PC-3 (cell line): ENCODE results near the gene DNAH10. TPM values are rescaled to one million over a fixed set of nuclear protein-coding genes. Genes with fewer than 3 reads are reported as not detected.
"Not testable (repeated sequence)": the region's sequence is repeated elsewhere in the genome, so short reads cannot be mapped to it uniquely, and the experiment has no call there.

Experiments used
- ATAC-seq: fragments of 200-7000 bp; cut with Tn5 transposase; 2 replicates; pipeline ENCODE4 v1.9.1; 2020; ENCODE audit warnings: mild to moderate bottlenecking, moderate library complexity
- BruUV-seq: library from RNA; stranded (reverse); fragments of 400-500 nt; replicated peaks from 2 replicates; lab custom pipeline; 2021; lab: Mats Ljungman, UMichigan
- CTCF ChIA-PET: fragments of 300-600 bp; sonication (Branson Sonifier 250); formaldehyde crosslinking; loops from one replicate; lab custom pipeline; 2022; ENCODE audit warnings: antibody characterized with exemption; lab: Charles Lee
- POLR2A ChIA-PET: fragments of 300-600 bp; sonication (Branson Sonifier 250); formaldehyde crosslinking; loops from one replicate; lab custom pipeline; 2022; ENCODE audit warnings: antibody characterized with exemption; ENCODE audit not compliant: unreplicated experiment; lab: Charles Lee
- DNase-seq: peaks from one replicate; pipeline ENCODE4 v3.0.0-alpha.2; 2015
- H2AFZ ChIP-seq: fragments of 300-600 bp; sonication (generic); 2 replicates; pipeline ENCODE4 v1.6.0; 2016; ENCODE audit warnings: antibody characterized with exemption, low read length
- H3F3A ChIP-seq: fragments of 300-600 bp; sonication (generic); one replicate; pipeline ENCODE4 v1.6.0; 2017; ENCODE audit warnings: antibody characterized with exemption, low read length, control low read depth, mild to moderate bottlenecking; ENCODE audit not compliant: unreplicated experiment
- H3K27ac ChIP-seq: fragments of 300-600 bp; sonication (generic); 2 replicates; pipeline ENCODE4 v1.5.1; 2016; ENCODE audit warnings: mild to moderate bottlenecking, low read length
- H3K27me3 ChIP-seq: fragments of 300-600 bp; sonication (generic); 2 replicates; pipeline ENCODE4 v1.6.1; 2016; ENCODE audit warnings: low read length, mixed read lengths
- H3K36me3 ChIP-seq: fragments of 300-600 bp; sonication (generic); 2 replicates; pipeline ENCODE4 v1.6.1; 2016; ENCODE audit warnings: low read depth, mixed run types, low read length, mixed read lengths
- H3K4me1 ChIP-seq: fragments of 300-600 bp; sonication (generic); 2 replicates; pipeline ENCODE4 v1.5.1; 2016; ENCODE audit warnings: low read length; ENCODE audit not compliant: insufficient read depth
- H3K4me2 ChIP-seq: fragments of 300-600 bp; sonication (generic); 2 replicates; pipeline ENCODE4 v1.6.0; 2016; ENCODE audit warnings: low read length
- H3K4me3 ChIP-seq: fragments of 300-600 bp; sonication (generic); 2 replicates; pipeline ENCODE4 v1.5.1; 2016; ENCODE audit warnings: mild to moderate bottlenecking, low read length, mixed read lengths
- H3K79me2 ChIP-seq: fragments of 300-600 bp; sonication (generic); 2 replicates; pipeline ENCODE4 v1.6.1; 2017; ENCODE audit warnings: low read length, mixed read lengths
- H3K9ac ChIP-seq: fragments of 300-600 bp; sonication (generic); 2 replicates; pipeline ENCODE4 v1.6.0; 2016; ENCODE audit warnings: mild to moderate bottlenecking, low read length
- H3K9me2 ChIP-seq: fragments of 300-600 bp; sonication (generic); replicated peaks from 2 replicates; pipeline ENCODE4 v1.6.1; 2016; ENCODE audit warnings: mixed run types, low read length, mixed read lengths
- H3K9me3 ChIP-seq: fragments of 300-600 bp; sonication (generic); 2 replicates; pipeline ENCODE4 v1.6.1; 2016; ENCODE audit warnings: low read length, mixed read lengths
- H4K20me1 ChIP-seq: fragments of 300-600 bp; sonication (generic); 2 replicates; pipeline ENCODE4 v1.6.1; 2016; ENCODE audit warnings: low read length, mixed read lengths
- CTCF ChIP-seq: fragments of 300-600 bp; sonication (generic); conservative IDR thresholded peaks from 2 replicates; pipeline ENCODE4 v1.5.1; 2017; ENCODE audit warnings: antibody characterized with exemption, low read depth, mild to moderate bottlenecking, low read length
- EZH2 ChIP-seq: fragments of 300-600 bp; sonication (generic); IDR thresholded peaks from one replicate; pipeline ENCODE4 v1.6.1; 2017; ENCODE audit warnings: antibody characterized with exemption, mild to moderate bottlenecking, low read length; ENCODE audit not compliant: unreplicated experiment
- EZH2phosphoT487 ChIP-seq: fragments of 300-600 bp; sonication (generic); IDR thresholded peaks from 2 replicates; pipeline ENCODE4 v1.6.1; 2018; ENCODE audit warnings: mild to moderate bottlenecking, antibody characterized with exemption, low read length, borderline replicate concordance
- intact Hi-C: fragments of 100-400 bp; cut with micrococcal nuclease; formaldehyde crosslinking; loops from 2 replicates; pipeline ENCODE4 v1.9.0; 2023
- total RNA-seq: library from RNA; depleted of rRNA; stranded (reverse); fragments of >200 nt; gene quantifications from 2 replicates; pipeline ENCODE4 v1.2.3, GENCODE V29; 2014

The DNAH10 gene
- total RNA-seq, 1 experiment from 2014 or later = 0.15 TPM

GRCh38 chr12:123788541-123788940 lies 26.4 kb downstream of the DNAH10 start:
- H3K27ac ChIP-seq = no peak overlapping the region
- H3F3A ChIP-seq = no peaks in the 10 kb centered on the region
- H3K9me2 ChIP-seq = no peaks in the 10 kb centered on the region; the same call in 1 of the 2 replicates
- no peak overlapping the region for H2AFZ ChIP-seq
- H3K9ac ChIP-seq = no peak overlapping the region
- TF ChIP-seq EZH2phosphoT487 (no peak), CTCF (no peak), EZH2 (no peak)
- DNase-seq (no peak), ATAC-seq (no peak)
- no peak overlapping the region for H3K4me2 ChIP-seq
- H3K27me3 ChIP-seq = peaks cover 9% of the 10 kb centered on the region; the same call in 1 of the 2 replicates
- intact Hi-C loops = no loop called here
- no peaks in the 10 kb centered on the region for H3K4me1 ChIP-seq
- BruUV-seq = no TSS peak
- CTCF ChIA-PET = no interaction called here
- no peak overlapping the region for H3K4me3 ChIP-seq
- H3K9me3 ChIP-seq = no peaks in the 10 kb centered on the region
- POLR2A ChIA-PET = interaction anchor here (0.6 kb wide), 1 partner anchor 51 kb away, joined by 27 read pairs; no protein-coding TSS in a partner anchor
- H4K20me1 ChIP-seq = no peaks in the 10 kb centered on the region
- no peaks in the 10 kb centered on the region for H3K36me3 ChIP-seq
- no peaks in the 10 kb centered on the region for H3K79me2 ChIP-seq

DNA sequence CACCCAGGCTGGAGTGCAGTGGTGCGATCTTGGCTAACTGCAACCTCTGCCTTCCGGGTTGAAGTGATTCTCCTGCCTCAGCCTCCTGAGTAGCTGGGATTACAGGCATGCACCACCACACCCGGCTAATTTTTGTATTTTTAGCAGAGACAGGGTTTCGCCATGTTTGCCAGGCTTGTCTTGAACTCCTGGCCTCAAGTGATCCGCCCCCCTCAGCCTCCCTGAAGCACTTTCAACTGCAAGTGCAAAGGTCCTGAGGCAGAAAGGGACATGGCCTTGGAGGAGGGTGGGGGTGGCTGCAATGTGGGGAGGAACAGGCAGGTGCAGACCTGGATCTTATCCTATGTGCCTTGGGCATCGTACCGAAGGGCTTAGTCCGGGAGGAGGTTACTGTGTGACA lies 27.3 kb downstream of the DNAH10 start:
- H4K20me1 ChIP-seq, H3K27ac ChIP-seq, DNase-seq, ATAC-seq, CTCF ChIA-PET, H3K9me2 ChIP-seq, H3F3A ChIP-seq, H3K4me3 ChIP-seq, H3K4me1 ChIP-seq, BruUV-seq, H3K79me2 ChIP-seq, H3K9me3 ChIP-seq, H3K27me3 ChIP-seq, H3K9ac ChIP-seq, H3K4me2 ChIP-seq, H3K36me3 ChIP-seq, H2AFZ ChIP-seq, POLR2A ChIA-PET, intact Hi-C loops: not testable (repeated sequence)

DNA sequence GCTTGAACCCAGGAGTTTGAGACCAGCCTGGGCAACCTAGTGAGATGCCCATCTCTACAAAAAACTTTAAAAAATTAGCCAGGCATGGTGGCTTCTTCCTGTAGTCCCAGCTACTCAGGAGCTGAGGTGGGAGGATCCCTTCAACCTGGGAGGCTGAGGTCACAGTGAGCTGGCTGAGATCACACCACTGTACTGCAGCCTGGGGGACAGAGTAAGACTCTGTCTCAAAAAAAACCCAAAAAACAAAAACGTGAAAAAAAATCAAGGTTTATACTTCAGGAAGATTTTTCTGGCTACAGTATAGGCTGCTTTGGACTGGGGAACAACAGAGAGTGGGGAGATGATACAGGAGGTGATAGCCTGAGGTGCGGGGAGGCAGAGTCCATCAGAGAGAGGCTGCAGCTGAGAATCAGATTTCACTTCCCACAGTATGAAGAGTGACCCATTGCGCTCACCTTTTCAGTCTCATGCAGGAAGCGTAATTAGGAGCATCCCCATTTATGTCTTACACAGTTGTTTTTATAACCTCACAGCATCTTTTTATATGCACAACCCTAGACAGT lies 28.9 kb downstream of the DNAH10 start:
- no peaks in the 10 kb centered on the region for H3K79me2 ChIP-seq
- H3K9me2 ChIP-seq = no peaks in the 10 kb centered on the region
- H3K4me1 ChIP-seq = no peaks in the 10 kb centered on the region
- H3K9me3 ChIP-seq = no peaks in the 10 kb centered on the region
- no peaks in the 10 kb centered on the region for H3F3A ChIP-seq
- DNase-seq = no peak
- no TSS peak for BruUV-seq
- TF ChIP-seq EZH2 (no peak), CTCF (no peak), EZH2phosphoT487 (no peak)
- no peaks in the 10 kb centered on the region for H4K20me1 ChIP-seq
- H3K27ac ChIP-seq = no peak overlapping the region
- no peaks in the 10 kb centered on the region for H3K36me3 ChIP-seq
- ChIA-PET POLR2A (interaction anchor here (0.6 kb wide), 1 partner anchor 99 kb away, joined by 5 read pairs; no protein-coding TSS in a partner anchor), CTCF (no interaction called here)
- no peak overlapping the region for H3K9ac ChIP-seq
- H3K4me3 ChIP-seq = no peak overlapping the region
- ATAC-seq = no peak
- H3K4me2 ChIP-seq = no peak overlapping the region
- no peaks in the 10 kb centered on the region for H3K27me3 ChIP-seq
- H2AFZ ChIP-seq = no peak overlapping the region
- intact Hi-C loops = no loop called here
